SK-N-SH treated with all-trans-retinoic acid at 6 μM for 48 hours (cell line): ENCODE results near the gene SIDT1.

Experiments
- ATAC-seq: fragments of 200-7000 bp; cut with Tn5 transposase; 3 replicates; pipeline ENCODE4 v1.9.1; 2020; ENCODE audit warnings: mild to moderate bottlenecking, moderate library complexity
- ARNTL ChIP-seq: fragments of 450-650 bp; formaldehyde crosslinking; IDR thresholded peaks from 2 replicates; pipeline ENCODE4 v1.5.0; 2020; ENCODE audit warnings: low read depth, mild to moderate bottlenecking, moderate library complexity, borderline replicate concordance
- BACH2 ChIP-seq: fragments of 250-450 bp; sonication (Bioruptor Pico); IDR thresholded peaks from 2 replicates; pipeline ENCODE4 v1.9.0; 2021; ENCODE audit warnings: mild to moderate bottlenecking, borderline replicate concordance
- CSDC2 ChIP-seq: fragments of 250-450 bp; sonication (Bioruptor Pico); IDR thresholded peaks from 2 replicates; pipeline ENCODE4 v1.5.0; 2020; ENCODE audit warnings: mild to moderate bottlenecking, moderate library complexity
- CSRNP3 ChIP-seq: fragments of 250-450 bp; sonication (Bioruptor Pico); IDR thresholded peaks from 2 replicates; pipeline ENCODE4 v1.5.1; 2021; ENCODE audit warnings: mild to moderate bottlenecking, moderate library complexity
- GLIS3 ChIP-seq: fragments of 250-450 bp; sonication (Bioruptor Pico); IDR thresholded peaks from 2 replicates; pipeline ENCODE4 v1.5.0; 2020; ENCODE audit warnings: mild to moderate bottlenecking, moderate library complexity
- ISL1 ChIP-seq: fragments of 250-450 bp; sonication (Bioruptor Pico); IDR thresholded peaks from 2 replicates; pipeline ENCODE4 v2.1.2; 2022; ENCODE audit warnings: mild to moderate bottlenecking, moderate library complexity
- PATZ1 ChIP-seq: fragments of 250-450 bp; sonication (Bioruptor Pico); IDR thresholded peaks from 2 replicates; pipeline ENCODE4 v1.8.0; 2020; ENCODE audit warnings: mild to moderate bottlenecking, moderate library complexity, borderline replicate concordance
- PPARA ChIP-seq: fragments of 250-450 bp; sonication (Bioruptor Pico); IDR thresholded peaks from 2 replicates; pipeline ENCODE4 v1.5.0; 2020; ENCODE audit warnings: mild to moderate bottlenecking, borderline replicate concordance
- RARB ChIP-seq: fragments of 250-450 bp; sonication (Bioruptor Pico); IDR thresholded peaks from 2 replicates; pipeline ENCODE4 v1.8.0; 2021; ENCODE audit warnings: mild to moderate bottlenecking, moderate library complexity
- TOX ChIP-seq: fragments of 250-450 bp; sonication (Bioruptor Pico); IDR thresholded peaks from 2 replicates; pipeline ENCODE4 v1.8.0; 2021; ENCODE audit warnings: mild to moderate bottlenecking, moderate library complexity, borderline replicate concordance
- TSHZ2 ChIP-seq: fragments of 250-450 bp; sonication (Bioruptor Pico); IDR thresholded peaks from 2 replicates; pipeline ENCODE4 v1.5.0; 2020; ENCODE audit warnings: mild to moderate bottlenecking, moderate library complexity
- ZC3H10 ChIP-seq: fragments of 250-450 bp; sonication (Bioruptor Pico); IDR thresholded peaks from 2 replicates; pipeline ENCODE4 v1.5.1; 2021; ENCODE audit warnings: mild to moderate bottlenecking, moderate library complexity
- ZFP3 ChIP-seq: fragments of 250-450 bp; sonication (Bioruptor Pico); IDR thresholded peaks from 2 replicates; pipeline ENCODE4 v1.5.0; 2020; ENCODE audit warnings: mild to moderate bottlenecking, moderate library complexity
- ZFP30 ChIP-seq: fragments of 450-650 bp; formaldehyde crosslinking; IDR thresholded peaks from 2 replicates; pipeline ENCODE4 v1.5.0; 2022; ENCODE audit warnings: mild to moderate bottlenecking, moderate library complexity
- ZNF565 ChIP-seq: fragments of 450-650 bp; formaldehyde crosslinking; conservative IDR thresholded peaks from 2 replicates; pipeline ENCODE4 v1.5.0; 2020; ENCODE audit warnings: low read depth, mild to moderate bottlenecking, moderate library complexity
- ZNF8 ChIP-seq: fragments of 450-650 bp; formaldehyde crosslinking; IDR thresholded peaks from 2 replicates; pipeline ENCODE4 v1.5.0; 2020; ENCODE audit warnings: mild to moderate bottlenecking, moderate library complexity
- TF ChIP-seq, protein P1 (sequence below): fragments of 250-450 bp; sonication (Bioruptor Pico); IDR thresholded peaks from 2 replicates; pipeline ENCODE4 v1.8.0; 2021; ENCODE audit warnings: low read depth, mild to moderate bottlenecking, moderate library complexity, borderline replicate concordance

The SIDT1 gene

DNA sequence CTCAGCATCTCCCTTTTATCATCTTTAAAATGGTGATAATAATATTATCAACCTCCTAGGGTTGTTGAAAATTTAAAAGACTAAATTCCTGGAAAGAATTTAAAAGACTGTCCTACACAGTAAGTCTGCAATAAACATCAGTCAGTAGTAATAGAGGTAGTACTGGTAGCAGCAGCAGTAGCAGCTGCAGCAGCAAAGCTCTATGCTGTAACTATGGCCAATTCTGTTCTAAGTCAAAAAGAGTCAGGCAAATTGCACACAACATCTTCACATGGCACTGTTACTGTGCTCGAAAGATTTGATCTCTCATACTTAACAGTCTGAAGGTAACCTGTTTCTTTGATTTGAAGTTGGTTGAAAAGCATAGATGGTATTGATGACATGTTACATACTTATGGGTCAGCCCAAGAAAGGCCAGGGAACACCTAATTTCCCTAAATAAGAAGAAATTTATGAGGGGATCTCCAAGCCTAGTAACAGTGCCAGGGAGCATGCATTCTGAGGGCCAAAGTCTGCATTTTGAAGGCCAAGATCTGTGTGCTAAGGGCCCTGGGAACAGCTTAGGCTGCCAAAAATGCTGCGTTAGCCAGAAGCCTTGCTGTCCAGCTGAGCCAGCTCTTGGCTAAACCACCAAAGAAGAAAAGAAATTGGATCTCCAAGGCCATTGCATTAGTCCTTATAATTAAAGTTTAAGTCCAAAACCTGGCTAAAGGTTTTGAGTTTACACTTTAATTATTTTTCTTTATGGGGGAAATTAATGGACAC lies 68.2 kb downstream of the SIDT1 start (continued):
- TF ChIP-seq RARB (CRISPR knock-in tag), result no peak
- TF ChIP-seq, all 23 proteins: peak for 0

DNA sequence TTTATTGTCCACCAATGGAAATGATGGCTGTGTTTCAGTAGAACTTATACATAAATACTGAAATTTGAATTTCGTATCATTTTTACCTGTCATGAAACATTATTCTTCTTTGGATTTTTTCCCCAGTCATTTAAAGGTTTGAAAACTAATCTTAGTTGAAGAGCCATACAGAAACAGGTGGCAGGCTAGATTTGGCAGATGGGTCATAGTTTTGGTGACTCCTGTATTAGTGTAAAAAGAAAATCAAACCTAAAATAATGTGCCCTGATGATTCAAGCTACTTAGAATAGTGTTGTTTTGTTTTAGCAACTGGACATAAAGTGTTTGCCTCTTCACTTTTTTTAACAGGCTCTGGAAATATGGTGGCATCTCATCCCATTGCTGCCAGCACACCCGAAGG lies 68.9 kb downstream of the SIDT1 start:
- TF ChIP-seq ZNF565 (CRISPR knock-in tag), result no peak
- no peak for TF ChIP-seq ZC3H10
- no peak for TF ChIP-seq BACH2
- TF ChIP-seq RARB (CRISPR knock-in tag), result no peak
- TF ChIP-seq ZFP3 (CRISPR knock-in tag), result no peak
- TF ChIP-seq PATZ1 (CRISPR knock-in tag), result no peak
- TF ChIP-seq ISL1 (CRISPR knock-in tag), result no peak
- TF ChIP-seq GLIS3 (CRISPR knock-in tag), result no peak
- TF ChIP-seq TOX (CRISPR knock-in tag), result no peak
- ATAC-seq, result no peak

DNA sequence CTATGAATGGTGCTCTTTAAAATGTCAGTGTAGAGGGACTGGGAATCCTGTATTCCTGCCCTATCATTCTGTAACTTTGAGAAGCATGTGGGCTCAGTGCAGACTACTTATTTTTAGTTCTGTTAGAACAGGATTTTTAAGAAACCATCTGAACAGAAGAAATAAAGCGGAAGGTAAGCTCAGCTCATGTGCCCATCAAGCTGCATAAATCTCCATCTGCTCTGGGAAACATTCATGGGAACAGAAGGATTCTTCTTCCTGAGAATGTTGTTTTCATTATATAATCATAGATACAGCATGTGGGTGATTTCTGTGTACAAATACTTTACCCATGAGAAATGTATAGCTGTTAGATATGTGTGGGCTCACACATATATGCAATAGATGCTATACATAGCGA lies 69.9 kb downstream of the SIDT1 start:
- ATAC-seq, result no peak
- no peak for TF ChIP-seq ZNF565 (CRISPR knock-in tag)
- TF ChIP-seq, protein P1, sequence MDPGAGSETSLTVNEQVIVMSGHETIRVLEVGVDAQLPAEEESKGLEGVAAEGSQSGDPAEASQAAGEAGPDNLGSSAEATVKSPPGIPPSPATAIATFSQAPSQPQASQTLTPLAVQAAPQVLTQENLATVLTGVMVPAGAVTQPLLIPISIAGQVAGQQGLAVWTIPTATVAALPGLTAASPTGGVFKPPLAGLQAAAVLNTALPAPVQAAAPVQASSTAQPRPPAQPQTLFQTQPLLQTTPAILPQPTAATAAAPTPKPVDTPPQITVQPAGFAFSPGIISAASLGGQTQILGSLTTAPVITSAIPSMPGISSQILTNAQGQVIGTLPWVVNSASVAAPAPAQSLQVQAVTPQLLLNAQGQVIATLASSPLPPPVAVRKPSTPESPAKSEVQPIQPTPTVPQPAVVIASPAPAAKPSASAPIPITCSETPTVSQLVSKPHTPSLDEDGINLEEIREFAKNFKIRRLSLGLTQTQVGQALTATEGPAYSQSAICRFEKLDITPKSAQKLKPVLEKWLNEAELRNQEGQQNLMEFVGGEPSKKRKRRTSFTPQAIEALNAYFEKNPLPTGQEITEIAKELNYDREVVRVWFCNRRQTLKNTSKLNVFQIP (CRISPR knock-in tag), result no peak
- TF ChIP-seq TSHZ2, result no peak
- TF ChIP-seq TOX (CRISPR knock-in tag), result no peak
- TF ChIP-seq GLIS3 (CRISPR knock-in tag), result no peak
- no peak for TF ChIP-seq CSRNP3 (CRISPR knock-in tag)
- TF ChIP-seq, all 23 proteins: peak for 0

DNA sequence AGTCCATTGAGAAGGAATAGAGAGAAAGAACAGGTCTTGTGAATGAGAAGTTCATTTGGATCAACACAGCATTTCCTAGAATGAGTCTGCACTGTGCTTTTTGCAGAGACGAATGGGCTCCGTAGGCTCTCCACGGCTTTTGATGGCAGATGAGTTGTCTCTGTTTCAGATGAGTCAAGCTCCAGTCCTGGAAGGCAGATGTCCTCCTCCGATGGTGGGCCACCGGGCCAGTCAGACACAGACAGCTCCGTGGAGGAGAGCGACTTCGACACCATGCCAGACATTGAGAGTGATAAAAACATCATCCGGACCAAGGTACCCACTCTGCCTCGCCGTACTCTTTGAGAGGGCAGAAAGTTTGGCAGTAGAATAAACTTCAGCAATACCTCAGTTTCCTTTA lies 70.5 kb downstream of the SIDT1 start:
- no peak for TF ChIP-seq ZFP3 (CRISPR knock-in tag)
- no peak for TF ChIP-seq ARNTL (CRISPR knock-in tag)
- no peak for TF ChIP-seq ZFP30 (CRISPR knock-in tag)
- TF ChIP-seq CSRNP3 (CRISPR knock-in tag), result no peak
- TF ChIP-seq, protein P1 (CRISPR knock-in tag), result no peak
- no peak for TF ChIP-seq ZNF565 (CRISPR knock-in tag)
- TF ChIP-seq PATZ1 (CRISPR knock-in tag), result no peak
- no peak for TF ChIP-seq BACH2
- TF ChIP-seq ISL1 (CRISPR knock-in tag), result no peak
- no peak for TF ChIP-seq CSDC2 (CRISPR knock-in tag)
- no peak for TF ChIP-seq ZC3H10
- TF ChIP-seq ZNF8 (CRISPR knock-in tag), result no peak
- no peak for TF ChIP-seq GLIS3 (CRISPR knock-in tag)
- no peak for TF ChIP-seq PPARA (CRISPR knock-in tag)
- TF ChIP-seq RARB (CRISPR knock-in tag), result no peak
- ATAC-seq, result no peak
